ENCODE measurements around the gene MAGEA4.
"Not testable (repeated sequence)": the region's sequence is repeated elsewhere in the genome, so short reads cannot be mapped to it uniquely, and the experiment has no call there.

The MAGEA4 gene, protein sequence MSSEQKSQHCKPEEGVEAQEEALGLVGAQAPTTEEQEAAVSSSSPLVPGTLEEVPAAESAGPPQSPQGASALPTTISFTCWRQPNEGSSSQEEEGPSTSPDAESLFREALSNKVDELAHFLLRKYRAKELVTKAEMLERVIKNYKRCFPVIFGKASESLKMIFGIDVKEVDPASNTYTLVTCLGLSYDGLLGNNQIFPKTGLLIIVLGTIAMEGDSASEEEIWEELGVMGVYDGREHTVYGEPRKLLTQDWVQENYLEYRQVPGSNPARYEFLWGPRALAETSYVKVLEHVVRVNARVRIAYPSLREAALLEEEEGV

DNA sequence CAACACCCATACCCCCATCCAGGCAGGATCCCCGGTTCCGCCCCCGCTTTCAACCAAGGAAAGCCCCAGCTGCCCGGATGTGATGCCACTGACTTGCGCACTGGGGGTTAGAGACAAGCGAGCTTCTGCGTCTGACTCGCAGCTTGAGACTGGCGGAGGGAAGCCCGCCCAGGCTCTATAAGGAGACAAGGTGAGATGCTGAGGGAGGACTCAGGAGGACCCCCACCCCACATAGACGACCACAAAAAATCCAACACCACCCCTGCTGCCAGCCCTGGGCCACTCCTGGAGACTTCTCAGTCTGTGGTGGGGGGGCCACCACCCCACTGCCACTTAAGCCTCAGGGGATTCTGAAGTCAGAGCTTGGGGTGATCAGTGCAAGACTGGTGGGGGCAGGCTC lies at the start of gene MAGEA4:
MAGEA4 (plus strand) TSS at position 110 of the 400 bp plus-strand sequence. CDS start 10,776 bp downstream, outside the sequence.
- DNase-seq, result no peak

DNA sequence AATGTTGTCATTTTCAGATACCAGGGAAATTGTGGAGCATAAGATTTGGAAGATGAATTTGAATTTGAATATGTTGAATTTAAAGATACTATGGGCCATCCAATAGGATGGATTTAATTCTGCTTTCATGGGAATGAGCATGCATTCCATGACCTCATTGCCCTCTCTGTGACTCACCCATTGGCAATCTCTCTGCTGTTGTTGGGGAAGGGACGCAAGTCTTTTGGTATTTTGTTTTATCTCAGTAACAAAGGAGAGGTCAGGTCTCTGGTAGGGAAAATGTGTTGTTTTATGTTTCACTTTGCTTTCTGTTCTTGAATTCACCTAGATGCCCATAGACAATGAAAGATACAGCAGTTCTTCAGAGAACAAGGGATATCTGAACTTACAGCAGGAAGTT lies 42.1 kb upstream of the MAGEA4 start:
- no peak for DNase-seq

DNA sequence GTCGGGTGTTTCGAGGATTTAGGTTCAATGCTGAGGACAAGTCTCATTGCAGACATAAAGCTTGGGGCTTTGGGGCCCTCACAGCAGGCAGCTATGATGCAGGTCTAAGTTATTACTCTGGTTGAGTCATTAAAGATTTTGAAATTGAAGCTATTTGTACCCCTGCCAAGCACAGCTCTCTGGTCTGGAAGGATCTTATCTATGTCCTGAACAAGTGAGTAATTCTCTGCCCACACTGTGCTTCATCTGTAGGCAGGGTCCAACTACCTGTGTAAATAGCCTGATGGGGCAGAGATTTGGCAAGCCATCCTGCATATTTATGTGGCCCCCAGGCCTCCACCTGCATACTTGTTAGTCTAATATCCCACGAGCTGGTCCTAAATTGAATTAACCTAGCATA lies 41.4 kb upstream of the MAGEA4 start:
- no peak for DNase-seq

DNA sequence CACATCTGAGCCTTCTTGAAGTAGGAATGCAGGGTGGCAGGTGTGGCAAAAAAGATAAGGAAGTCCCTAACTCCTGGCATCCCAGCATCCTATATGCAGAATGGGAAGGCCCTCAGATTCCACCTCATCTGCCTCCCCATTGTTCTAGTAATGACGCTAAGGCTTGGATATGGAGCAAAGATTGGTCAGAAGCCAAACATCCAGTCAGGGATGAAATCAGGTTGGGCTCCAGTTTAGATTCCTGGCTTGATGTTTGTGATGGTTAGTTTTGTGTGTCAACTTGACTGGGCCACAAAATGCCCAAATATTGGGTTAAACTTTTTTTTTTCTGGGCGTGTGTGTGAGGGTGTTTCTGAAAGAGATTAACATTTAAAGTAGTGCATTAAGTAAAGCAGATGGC lies 39.6 kb upstream of the MAGEA4 start:
- DNase-seq, result no peak

DNA sequence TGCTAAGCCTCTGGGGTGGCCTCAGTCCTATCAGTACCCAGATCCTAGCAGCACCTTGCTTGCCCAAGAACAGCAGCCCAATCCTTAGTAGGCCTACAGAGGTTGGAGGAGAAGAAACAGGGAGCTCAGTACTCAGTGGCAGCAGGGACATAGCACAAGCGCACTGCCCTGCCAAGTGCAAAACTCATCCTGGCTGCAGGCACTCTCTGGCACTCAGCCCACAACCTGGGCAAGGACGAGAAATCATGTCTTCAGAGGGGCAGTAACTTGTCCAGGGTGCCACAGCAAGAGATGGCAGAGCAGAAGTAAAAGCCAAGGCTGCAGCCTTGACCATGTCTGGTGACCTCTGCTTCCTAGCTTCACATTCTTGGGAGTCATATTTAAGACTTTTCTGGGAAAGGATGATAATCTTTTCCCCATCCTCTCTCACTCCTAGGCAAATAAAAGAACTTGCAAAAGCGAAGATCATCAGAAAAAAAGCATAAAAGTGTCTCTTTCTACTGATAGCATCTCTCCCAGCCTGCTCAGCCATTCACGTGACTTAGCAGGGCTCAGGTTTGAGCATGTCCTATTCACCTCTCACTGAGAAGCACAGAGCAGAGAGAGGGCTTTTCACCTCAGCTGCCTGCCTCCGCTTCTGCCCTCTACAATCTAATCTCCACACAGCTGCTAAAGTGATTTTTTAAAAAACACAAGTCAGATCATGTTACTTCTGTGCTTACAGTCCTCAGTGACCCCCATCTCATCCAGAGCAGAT lies 37.2 kb upstream of the MAGEA4 start:
- no peak for DNase-seq

DNA sequence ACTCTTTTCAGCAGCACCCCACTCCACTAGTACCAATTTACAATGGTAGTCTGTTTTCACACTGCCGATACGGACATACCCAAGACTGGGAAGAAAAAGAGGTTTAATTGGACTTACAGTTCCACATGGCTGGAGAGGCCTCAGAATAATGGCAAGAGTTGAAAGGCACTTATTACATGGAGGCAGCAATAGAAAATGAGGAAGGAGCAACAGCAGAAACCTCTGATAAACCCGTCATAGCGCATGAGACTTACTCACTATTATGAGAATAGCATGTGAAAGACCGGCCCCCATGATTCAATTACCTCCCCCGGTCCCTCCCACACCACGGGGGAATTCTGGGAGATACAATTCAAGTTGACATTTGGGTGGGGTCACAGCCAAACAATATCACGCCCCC lies 34.1 kb upstream of the MAGEA4 start:
- DNase-seq, result no peak

DNA sequence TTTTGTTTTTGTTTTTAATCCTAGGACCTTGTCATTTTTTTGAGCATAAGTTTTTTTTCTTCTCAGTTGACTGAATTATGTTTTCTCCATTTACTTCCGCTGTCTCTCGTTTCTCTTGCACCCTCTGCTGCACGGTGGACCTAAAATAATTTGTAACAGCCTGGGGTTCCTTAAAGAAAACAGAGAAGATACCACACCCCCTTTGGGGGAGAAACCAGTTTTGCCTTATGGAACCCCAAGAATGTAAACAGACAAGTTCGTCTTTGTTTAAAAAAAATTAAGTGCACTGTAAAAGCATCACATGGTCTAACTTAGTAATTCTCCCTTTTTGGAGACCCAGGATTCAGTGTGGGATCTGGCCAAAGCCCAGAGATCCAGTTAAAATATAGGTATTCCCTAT lies 32.8 kb upstream of the MAGEA4 start:
- no peak for DNase-seq

DNA sequence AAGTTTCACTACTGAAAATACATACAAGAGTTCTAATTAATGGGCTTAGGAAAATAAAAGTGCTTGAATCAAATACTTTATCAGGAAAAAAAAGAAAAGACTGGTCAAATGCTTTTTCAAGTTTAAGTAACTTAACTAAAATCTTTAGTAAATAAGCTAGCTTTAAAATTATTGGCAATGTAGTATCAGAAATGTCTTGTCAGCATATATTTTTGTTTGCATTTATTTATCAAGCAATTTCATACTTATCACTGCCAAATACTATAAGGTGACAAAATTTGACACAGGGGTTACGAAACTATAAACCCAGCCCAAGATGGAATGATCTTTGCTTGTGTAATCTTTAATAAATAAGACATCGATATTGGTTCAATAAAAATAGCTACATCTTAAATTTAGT lies 31.8 kb upstream of the MAGEA4 start:
- DNase-seq, result no peak

DNA sequence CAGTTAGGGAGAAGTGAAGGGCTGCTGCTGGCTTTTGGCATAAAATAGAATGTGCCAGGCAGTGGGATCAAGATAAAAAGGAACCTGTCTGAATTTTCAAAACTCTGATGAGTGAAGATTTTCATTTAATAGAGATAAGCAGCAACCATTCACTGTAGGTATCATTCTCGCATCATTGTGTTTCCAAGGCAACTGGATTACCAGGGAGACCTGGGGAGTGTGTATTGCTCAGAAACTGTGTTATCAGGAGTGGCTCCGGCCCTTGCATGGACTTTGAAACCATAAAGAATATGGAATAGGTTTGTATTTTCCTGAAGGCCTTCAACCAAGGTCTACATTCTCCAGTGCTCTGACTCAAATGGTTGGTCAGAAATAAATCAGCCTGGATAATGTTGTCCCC lies 23.3 kb upstream of the MAGEA4 start:
- DNase-seq, result no peak

DNA sequence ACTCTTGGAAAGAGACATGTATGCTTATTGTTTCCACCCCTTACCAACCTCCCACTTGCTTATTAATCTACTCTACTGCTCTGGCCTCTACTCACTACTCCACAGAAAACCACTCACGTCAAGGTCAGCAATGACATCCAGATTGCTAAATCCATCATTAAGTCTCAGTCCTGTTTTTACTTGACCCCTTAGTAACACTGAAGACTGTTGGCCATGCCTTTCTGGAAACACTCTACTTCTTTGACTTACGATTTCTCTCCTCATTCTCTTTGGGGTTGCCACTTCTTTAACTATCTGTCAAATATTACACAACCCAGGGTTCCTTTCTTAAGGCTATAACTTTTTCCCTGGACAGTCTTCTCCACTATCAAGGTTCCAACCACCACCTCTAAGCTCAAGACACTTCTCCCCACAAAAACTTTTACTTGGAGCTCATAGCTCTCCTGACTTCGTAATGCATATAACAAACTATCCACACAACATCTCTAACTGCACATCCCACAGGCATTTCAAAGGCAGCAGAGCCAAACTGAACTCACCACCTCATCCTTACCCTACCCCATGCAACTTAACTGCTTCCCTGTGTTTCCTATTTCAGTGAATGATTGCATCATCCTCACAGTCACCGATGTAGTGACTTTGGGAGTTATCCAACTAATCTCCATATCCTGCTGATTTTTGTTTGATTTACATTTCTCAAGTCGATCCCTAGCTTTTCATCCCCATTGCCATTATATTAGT lies 15.8 kb upstream of the MAGEA4 start:
- DNase-seq, result no peak

DNA sequence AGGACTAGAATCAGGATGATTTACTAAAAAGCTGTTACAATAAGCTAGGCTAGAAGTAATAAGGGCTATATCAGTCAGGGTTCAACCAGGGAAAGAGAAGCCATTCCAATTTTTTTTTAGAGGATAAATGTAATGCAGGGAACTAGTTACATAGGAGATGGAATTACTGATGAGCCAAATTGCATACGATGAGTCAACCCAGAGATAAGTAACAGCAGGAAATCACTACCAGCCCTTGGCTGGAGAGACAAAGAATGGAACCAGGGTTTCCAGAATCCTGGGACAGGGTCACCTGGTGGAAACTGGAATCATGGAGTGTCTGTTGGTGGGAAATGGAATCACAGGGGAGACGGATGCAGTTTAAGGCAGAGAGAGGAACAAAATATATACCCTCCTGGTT lies 13.1 kb upstream of the MAGEA4 start:
- DNase-seq, result no peak

DNA sequence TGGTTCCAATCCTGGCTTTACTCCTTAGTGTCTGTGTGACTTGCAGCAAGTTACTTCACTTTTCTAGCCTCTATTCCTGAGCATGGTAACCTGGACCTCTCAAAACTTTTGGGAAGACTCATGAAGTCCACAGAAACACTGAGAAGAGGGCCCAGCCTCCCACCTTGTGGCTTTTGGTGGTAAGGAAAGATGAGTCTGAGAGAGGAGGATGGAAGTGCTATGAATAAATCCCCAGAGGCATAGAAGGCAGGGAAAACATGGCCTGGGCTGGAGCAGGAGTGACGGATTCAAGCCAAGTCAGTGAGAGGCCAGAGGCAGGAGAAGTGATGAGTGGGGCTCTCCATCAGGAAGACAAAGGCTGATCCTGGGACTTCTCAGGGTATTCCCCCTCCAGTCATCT lies 10.9 kb upstream of the MAGEA4 start:
- no peak for DNase-seq

DNA sequence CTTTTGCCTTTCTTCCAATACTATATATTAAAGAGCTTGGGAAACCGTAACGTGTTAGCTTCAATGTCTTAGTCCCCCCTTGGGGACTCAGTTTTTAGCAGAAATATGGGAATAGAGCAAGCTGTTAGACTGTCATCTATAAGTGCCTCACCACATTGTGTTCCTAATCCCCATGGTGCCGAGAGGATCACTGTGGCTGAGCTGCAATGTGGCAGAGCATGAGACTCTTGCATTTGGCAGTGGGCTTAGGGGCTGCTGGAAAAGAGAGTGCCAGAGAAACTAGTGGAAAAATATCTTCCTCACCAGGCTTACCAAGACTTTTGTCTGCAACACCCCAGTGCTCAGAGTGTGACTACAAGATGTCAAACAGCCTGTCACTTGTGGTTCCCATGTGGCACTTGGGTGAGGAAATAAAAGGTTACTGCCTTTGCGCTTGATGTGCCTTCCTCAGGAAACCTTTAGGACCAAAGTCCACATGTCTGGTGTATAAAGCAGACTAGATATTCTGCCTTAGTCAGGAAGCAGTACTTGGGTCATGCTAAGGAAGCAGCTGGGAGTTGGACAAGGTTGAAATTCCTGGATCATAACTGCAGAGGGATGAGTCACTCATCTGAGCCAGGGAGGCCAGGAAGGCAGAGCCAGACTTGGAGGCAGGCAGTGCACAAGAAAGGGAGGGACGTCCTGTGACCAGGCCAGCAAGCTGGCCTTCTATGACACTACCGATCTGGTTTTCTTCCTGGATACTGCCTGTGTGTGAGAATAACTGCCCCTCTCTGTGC lies 9.7 kb upstream of the MAGEA4 start:
- DNase-seq, result peak; percentile 39

DNA sequence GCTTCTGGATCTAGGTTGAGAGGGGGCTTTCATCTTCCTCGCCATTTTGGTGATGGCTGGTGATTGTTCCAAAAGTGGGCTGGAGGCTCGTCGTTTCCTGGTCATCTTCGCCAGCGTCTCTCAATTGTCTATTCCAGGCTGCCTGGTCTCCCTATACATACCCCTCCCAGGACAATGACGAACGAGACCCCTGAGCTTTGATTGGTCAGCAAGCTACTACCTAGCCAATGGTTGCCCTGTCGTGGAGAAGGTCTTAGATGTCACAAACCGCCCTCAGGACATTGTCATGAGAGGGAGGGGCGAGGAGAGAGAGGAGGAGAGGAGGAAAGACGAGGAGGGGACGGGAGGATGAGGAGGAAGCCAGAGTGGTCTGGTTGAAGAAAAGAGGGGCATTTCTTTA lies 7.7 kb upstream of the MAGEA4 start:
- DNase-seq, result no peak

DNA sequence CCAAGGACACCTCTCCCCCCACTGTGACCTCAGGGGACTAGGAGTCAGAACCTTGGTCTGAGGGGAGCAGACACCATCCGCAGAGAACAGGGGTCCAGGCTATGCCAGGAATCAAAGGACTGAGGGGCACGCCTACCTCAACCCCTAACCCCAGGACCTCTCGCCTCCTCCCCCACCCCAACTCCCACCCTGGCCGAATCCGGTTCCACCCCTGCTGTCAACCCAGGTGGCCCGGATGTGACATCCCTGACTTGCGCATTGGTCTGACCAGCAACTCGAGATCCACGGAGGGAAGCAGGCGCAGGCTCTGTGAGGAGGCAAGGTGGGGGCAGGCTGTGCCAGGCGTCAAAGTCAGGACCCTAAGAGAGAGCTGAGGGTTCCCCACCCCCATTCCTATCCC lies 468 bp upstream of the MAGEA4 start:
- no peak for DNase-seq

DNA sequence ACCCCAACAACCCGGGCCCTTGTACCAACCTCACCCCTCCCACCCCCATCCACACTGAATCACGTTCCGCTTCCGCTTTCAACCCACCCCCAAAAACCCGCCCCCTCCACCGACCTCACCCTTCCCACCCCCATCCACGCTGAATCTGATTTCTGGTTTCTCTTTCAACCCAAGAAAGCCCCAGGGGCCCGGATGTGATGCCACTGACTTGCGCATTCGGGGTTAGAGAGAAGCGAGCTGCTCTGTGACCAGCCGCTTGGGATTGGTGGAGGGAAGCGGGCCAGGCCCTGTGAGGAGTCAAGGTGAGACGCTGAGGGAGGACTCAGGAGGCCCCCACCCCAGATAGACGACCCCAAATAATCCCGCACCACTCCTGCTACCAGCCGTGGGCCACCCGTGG lies 6.0 kb downstream of the MAGEA4 start:
- DNase-seq, result not testable (repeated sequence)

DNA sequence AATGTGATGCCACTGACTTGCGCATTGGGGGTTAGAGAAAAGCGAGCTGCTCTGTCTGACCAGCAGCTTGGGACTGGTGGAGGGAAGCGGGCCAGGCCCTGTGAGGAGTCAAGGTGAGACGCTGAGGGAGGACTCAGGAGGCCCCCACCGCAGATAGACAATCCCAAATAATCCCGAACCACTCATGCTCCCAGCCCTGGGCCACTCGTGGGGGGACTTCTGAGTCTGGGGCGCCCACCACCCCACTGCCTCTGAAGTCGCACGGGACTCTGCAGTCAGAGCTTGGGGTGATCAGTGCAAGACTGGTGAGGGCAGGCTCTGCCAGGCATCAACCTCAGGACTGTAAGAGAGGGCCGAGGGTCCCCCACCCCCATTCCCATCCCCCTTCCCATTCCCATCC lies 6.9 kb downstream of the MAGEA4 start:
- DNase-seq, result no peak

DNA sequence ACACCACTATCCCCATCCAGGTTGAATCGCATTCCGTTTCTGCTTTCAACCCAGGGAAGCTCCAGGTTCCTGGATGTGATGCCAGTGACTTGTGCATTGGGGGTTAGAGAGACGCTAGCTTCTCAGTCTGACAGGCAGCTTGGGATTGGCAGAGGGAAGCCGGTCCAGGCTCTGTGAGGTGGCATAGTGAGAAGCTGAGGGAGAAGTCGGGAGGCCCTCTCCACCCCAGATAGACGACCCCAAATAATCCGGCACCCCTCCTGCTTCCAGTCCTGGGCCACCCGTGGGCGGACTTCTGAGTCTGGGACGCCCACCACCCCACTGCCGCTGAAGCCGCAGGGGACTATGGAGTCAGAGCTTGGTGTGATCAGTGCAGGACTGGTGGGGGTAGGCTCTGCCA lies 7.4 kb downstream of the MAGEA4 start:
- no peak for DNase-seq

DNA sequence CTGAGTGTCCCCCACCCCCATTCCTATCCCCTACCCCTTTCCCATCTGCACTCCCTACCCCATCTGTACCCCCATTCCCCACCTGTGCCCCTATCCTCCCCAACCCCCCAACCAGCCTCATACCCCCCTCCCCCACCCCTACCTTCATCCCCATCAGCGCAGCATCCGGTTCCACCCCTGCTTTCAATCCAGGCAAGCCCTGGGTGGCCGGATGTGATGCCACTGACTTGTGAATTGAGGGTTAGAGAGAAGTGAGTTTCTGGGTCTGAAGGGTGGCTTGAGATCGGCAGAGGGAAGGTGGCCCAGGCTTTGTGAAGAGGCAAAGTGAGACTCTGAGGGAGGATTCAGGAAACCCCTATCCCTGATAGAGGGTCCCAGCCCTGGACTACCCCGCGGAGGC lies 7.8 kb downstream of the MAGEA4 start:
- no peak for DNase-seq

DNA sequence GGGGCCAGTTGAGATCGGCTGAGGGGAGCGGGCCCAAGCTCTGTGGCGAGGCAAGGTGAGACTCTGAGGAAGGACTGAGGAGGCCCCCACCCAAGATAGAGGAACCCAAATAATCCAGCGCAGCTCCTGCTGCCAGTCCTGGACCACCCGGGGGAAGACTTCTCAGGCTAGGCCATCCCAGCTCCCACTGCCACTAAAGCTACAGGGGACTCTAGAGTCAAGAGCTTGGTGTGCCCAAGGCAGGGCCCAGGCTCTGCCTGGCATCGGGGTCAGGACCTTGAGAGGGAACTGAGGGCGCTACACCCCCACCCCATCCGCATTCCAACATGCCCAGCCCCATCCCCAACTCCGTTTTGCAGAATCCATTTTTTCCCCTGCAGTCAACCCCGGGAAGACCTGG lies 8.6 kb downstream of the MAGEA4 start:
- DNase-seq, result no peak

DNA sequence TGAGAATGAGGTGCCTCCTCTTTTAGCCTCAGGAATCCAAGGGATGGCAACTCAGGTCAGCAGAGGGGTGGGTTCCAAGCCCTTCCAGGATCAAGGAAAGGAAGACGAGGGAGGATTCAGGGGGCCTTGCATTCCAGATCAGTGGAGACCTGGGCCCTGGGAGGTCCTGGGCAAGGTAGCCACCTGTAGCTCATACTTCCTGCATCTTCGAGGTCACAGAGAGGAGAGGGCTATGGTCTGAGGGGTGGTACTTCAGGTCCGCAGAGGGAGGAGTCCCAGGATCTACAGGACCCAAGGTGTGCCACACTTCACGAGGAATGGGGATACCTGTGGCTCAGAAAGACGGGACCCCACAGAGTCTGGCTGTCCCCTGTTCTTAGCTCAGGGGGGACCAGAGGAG lies 9.2 kb downstream of the MAGEA4 start:
- no peak for DNase-seq

DNA sequence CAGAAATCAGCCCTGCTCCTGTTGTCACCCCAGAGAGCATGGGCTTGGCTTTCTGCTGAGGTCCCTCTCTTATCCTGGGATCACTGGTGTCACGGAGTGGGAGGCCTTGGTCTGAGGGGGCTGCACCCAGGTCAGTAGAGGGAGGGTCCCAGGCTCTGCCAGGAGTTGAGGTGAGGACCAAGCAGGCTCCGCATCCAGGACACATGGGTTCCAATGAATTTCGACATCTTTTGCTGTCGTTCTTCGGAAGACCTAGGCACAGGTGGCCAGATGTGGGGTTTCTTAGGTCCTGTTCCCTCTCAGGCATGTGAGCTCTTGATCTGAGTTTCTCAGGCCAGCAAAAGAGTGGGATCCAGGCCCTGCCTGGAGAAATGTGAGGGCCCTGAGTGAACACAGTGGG lies 10.0 kb downstream of the MAGEA4 start:
- no peak for DNase-seq

DNA sequence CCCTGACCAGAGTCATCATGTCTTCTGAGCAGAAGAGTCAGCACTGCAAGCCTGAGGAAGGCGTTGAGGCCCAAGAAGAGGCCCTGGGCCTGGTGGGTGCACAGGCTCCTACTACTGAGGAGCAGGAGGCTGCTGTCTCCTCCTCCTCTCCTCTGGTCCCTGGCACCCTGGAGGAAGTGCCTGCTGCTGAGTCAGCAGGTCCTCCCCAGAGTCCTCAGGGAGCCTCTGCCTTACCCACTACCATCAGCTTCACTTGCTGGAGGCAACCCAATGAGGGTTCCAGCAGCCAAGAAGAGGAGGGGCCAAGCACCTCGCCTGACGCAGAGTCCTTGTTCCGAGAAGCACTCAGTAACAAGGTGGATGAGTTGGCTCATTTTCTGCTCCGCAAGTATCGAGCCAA lies 11.0 kb downstream of the MAGEA4 start:
- no peak for DNase-seq

All from left hindlimb (tissue), 1 donor.